ENCODE data around the gene OR2L5. TPM values are rescaled to one million over a fixed set of nuclear protein-coding genes. Genes with fewer than 3 reads are reported as not detected.

The OR2L5 gene
- polyA plus RNA-seq, 2 of the 4 experiments (the other 2 are of a cell fraction), result not detected

- H3K9me3 ChIP-seq, result peaks cover 9% of the 10 kb centered on the region; the same call in 1 of the 3 replicates
- ChIA-PET CTCF (no interaction called here), POLR2A (no interaction called here)
- FAIRE-seq (no peak), ATAC-seq (no peak), DNase-seq (ENCODE audit: low read depth in 1 of 2, low spot score in 1 of 2) (no peak)
- no peak overlapping the region for H3K27ac ChIP-seq
- H3K4me2 ChIP-seq, result no peak overlapping the region
- no peaks in the 10 kb centered on the region for H3K4me1 ChIP-seq
- TF ChIP-seq GATA3 (IDR thresholded peaks at IDR 0.05; ENCODE audit: borderline replicate concordance), result no peak
- no peak overlapping the region for H3K4me3 ChIP-seq
These were observed 41.2 kb downstream of the OR2L5 start for GRCh38 chr1:248054671-248055070.

- ATAC-seq (no peak), DNase-seq (ENCODE audit: low read depth in 1 of 2, low spot score in 1 of 2) (no peak), FAIRE-seq (no peak)
- POLR2A ChIA-PET, result no interaction called here
- Histone ChIP-seq H3K27ac (no peak overlapping the region), H3K4me1 (no peaks in the 10 kb centered on the region), H3K4me2 (no peak overlapping the region), H3K9me3 (peaks cover 4% of the 10 kb centered on the region; the same call in 1 of the 3 replicates), H3K4me3 (no peak overlapping the region)
- WGBS (ENCODE audit: missing lambda C conversion rate), result 0% methylated on average over 2 of the region's 2 CpGs
- CTCF ChIA-PET, result no interaction called here
- no peak for TF ChIP-seq CBX8 (IDR thresholded peaks at IDR 0.05)
- TF ChIP-seq FOXS1 (CRISPR knock-in tag; IDR thresholded peaks at IDR 0.05), result no peak
- TF ChIP-seq RARB (CRISPR knock-in tag; IDR thresholded peaks at IDR 0.05), result no peak
- TF ChIP-seq CBX2 (IDR thresholded peaks at IDR 0.05; ENCODE audit: borderline replicate concordance, low read depth), result no peak
- no peak for TF ChIP-seq FOSB (CRISPR knock-in tag; IDR thresholded peaks at IDR 0.05)
- no peak for TF ChIP-seq CHD4 (IDR thresholded peaks at IDR 0.05; ENCODE audit: borderline replicate concordance)
- TF ChIP-seq HOXB5 (CRISPR knock-in tag; IDR thresholded peaks at IDR 0.05), result no peak
- no peak for TF ChIP-seq REST (IDR thresholded peaks at IDR 0.05)
These were observed 41.8 kb downstream of the OR2L5 start for GRCh38 chr1:248055261-248055660.

GRCh38 chr1:248065071-248065470 lies 51.6 kb downstream of the OR2L5 start:
- ChIA-PET POLR2A (no interaction called here), CTCF (no interaction called here)
- Histone ChIP-seq H3K4me1 (no peaks in the 10 kb centered on the region), H3K9me3 (no peaks in the 10 kb centered on the region), H3K4me3 (no peak overlapping the region), H3K4me2 (no peak overlapping the region), H3K27ac (no peak overlapping the region)
- FAIRE-seq (no peak), ATAC-seq (no peak), DNase-seq (ENCODE audit: low read depth in 1 of 2, low spot score in 1 of 2) (no peak)
- TF ChIP-seq HOXA7 (CRISPR knock-in tag; IDR thresholded peaks at IDR 0.05) (no peak), EHMT2 (IDR thresholded peaks at IDR 0.05; ENCODE audit: low read depth) (no peak), POLR2AphosphoS2 (conservative IDR thresholded peaks at IDR 0.05; ENCODE audit: low read length) (no peak), MAZ (IDR thresholded peaks at IDR 0.05; ENCODE audit: borderline replicate concordance, low read depth, low read length) (no peak), SREBF2 (IDR thresholded peaks at IDR 0.05) (no peak), ATOH8 (CRISPR knock-in tag; IDR thresholded peaks at IDR 0.05; ENCODE audit: low read depth) (no peak), SMC3 (IDR thresholded peaks at IDR 0.05) (no peak), JUN (IDR thresholded peaks at IDR 0.05) (no peak), BHLHE40 (IDR thresholded peaks at IDR 0.05; ENCODE audit: low read depth, low read length) (no peak), CBX2 (IDR thresholded peaks at IDR 0.05; ENCODE audit: borderline replicate concordance, low read depth) (no peak), POLR2A (IDR thresholded peaks at IDR 0.05; ENCODE audit: low read length) (no peak), RNF2 (IDR thresholded peaks at IDR 0.05; ENCODE audit: borderline replicate concordance, low read depth) (no peak), CTCF (IDR thresholded peaks at IDR 0.05) (no peak), E2F6 (IDR thresholded peaks at IDR 0.05; ENCODE audit: borderline replicate concordance, low read depth) (no peak), RCOR1 (IDR thresholded peaks at IDR 0.05; ENCODE audit: low read depth, low read length) (no peak), CEBPB (IDR thresholded peaks at IDR 0.05) (no peak)
- WGBS (ENCODE audit: missing lambda C conversion rate), result 8% methylated on average over 2 of the region's 2 CpGs
